AG04450 (cell line): Measurements from ENCODE around the gene PLEKHG4. TPM values are rescaled to one million over a fixed set of nuclear protein-coding genes. Genes with fewer than 3 reads are reported as not detected.

Experiments used
- CTCF ChIA-PET: fragments of 300-600, 350-600 bp; formaldehyde crosslinking; extraction: SDS; loops from one replicate; lab custom pipeline; 2022; ENCODE audit warnings: antibody characterized with exemption, inconsistent platforms; lab: Charles Lee
- POLR2A ChIA-PET: fragments of 350-600 bp; formaldehyde crosslinking; extraction: SDS; loops from one replicate; lab custom pipeline; 2021; ENCODE audit warnings: antibody characterized with exemption, inconsistent platforms; lab: Yijun Ruan, JAX
- DNase-seq: peaks from one replicate; pipeline ENCODE4 v3.0.0-alpha.2; 2011; ENCODE audit warnings: low read depth, low spot score
- H3K27ac ChIP-seq: one replicate; pipeline ENCODE4 v1.5.1; 2012; ENCODE audit warnings: low read depth, low read length, control low read depth
- H3K27me3 ChIP-seq: one replicate; pipeline ENCODE4 v1.6.0; 2012; ENCODE audit warnings: low read length; ENCODE audit not compliant: control insufficient read depth, insufficient read depth
- H3K4me3 ChIP-seq: 2 replicates; pipeline ENCODE4 v1.5.1; 2011; ENCODE audit warnings: mild to moderate bottlenecking, low read depth, low read length, control low read depth
- H3K9me3 ChIP-seq: 2 replicates; pipeline ENCODE4 v1.5.1; 2012; ENCODE audit warnings: low read length; ENCODE audit not compliant: control insufficient read depth, insufficient read depth
- CTCF ChIP-seq: IDR thresholded peaks from 2 replicates; pipeline ENCODE4 v1.5.1; 2011; ENCODE audit warnings: low read depth, low read length, control low read depth, inconsistent platforms
- polyA plus RNA-seq: library from polyadenylated mRNA; depleted of rRNA; stranded (reverse); fragments of >200 nt; gene quantifications from 2 replicates; pipeline ENCODE4 v1.2.3, GENCODE V29; 2011; rRNA removed

The PLEKHG4 gene
- polyA plus RNA-seq, 1 experiment: 17.2 TPM

GRCh38 chr16:67336116-67336515 is 56.8 kb downstream of the PLEKHG4 start:
- POLR2A ChIA-PET: no interaction called here

GRCh38 chr16:67336648-67337047 is 57.3 kb downstream of the PLEKHG4 start:
- CTCF ChIA-PET: interaction anchor here (1.3 kb wide), 1 partner anchor 10 kb away, joined by 5 read pairs; the partner anchor contains the start of genes KCTD19 and LRRC36
- DNase-seq: no peak
- Histone ChIP-seq H3K27me3 (no peaks in the 10 kb centered on the region), H3K9me3 (no peaks in the 10 kb centered on the region; the same call in 1 of the 2 replicates), H3K4me3 (no peak overlapping the region), H3K27ac (no peak overlapping the region)
- TF ChIP-seq CTCF: no peak
- POLR2A ChIA-PET: no interaction called here

More at GRCh38 chr16:67336116-67336515, 56.8 kb downstream of the PLEKHG4 start:
- Histone ChIP-seq H3K9me3 (no peaks in the 10 kb centered on the region; the same call in 1 of the 2 replicates), H3K4me3 (no peak overlapping the region), H3K27me3 (no peaks in the 10 kb centered on the region), H3K27ac (no peak overlapping the region)
- CTCF ChIA-PET: interaction anchor here (1.3 kb wide), 1 partner anchor 9 kb away, joined by 5 read pairs; the partner anchor contains the start of genes KCTD19 and LRRC36
- no peak for TF ChIP-seq CTCF
- DNase-seq: no peak

Other genes with a start within 250 kb of the PLEKHG4 start
- 24.6 and 26.1 TPM in 2 replicates for gene PHAF1, start 169.6 kb upstream of the PLEKHG4 start, polyA plus RNA-seq
- 18.6 and 25.6 TPM in 2 replicates for gene B3GNT9, start 128.5 kb upstream of the PLEKHG4 start, polyA plus RNA-seq
- 9.4 and 10.9 TPM in 2 replicates for gene TRADD, start 119.6 kb upstream of the PLEKHG4 start, polyA plus RNA-seq
- gene FBXL8, start 119.6 kb upstream of the PLEKHG4 start, polyA plus RNA-seq: 2.7 and 3.2 TPM in 2 replicates
- gene HSF4, start 114.8 kb upstream of the PLEKHG4 start, polyA plus RNA-seq: 0.82 and 1.0 TPM in 2 replicates
- 8.2 and 10.7 TPM in 2 replicates for gene NOL3, start 109.0 kb upstream of the PLEKHG4 start, polyA plus RNA-seq
- 13.9 and 18.1 TPM in 2 replicates for gene MATCAP1, start 95.6 kb upstream of the PLEKHG4 start, polyA plus RNA-seq
- not detected in 2 replicates for gene EXOC3L1, start 89.4 kb upstream of the PLEKHG4 start, polyA plus RNA-seq
- gene E2F4, start 87.4 kb upstream of the PLEKHG4 start, polyA plus RNA-seq: 50.0 and 57.9 TPM in 2 replicates
- 0.57 and 0.74 TPM in 2 replicates for gene ELMO3, start 80.4 kb upstream of the PLEKHG4 start, polyA plus RNA-seq
- gene TMEM208, start 52.4 kb upstream of the PLEKHG4 start, polyA plus RNA-seq: 38.5 and 46.8 TPM in 2 replicates
- gene FHOD1, start 32.1 kb upstream of the PLEKHG4 start, polyA plus RNA-seq: 21.2 and 25.4 TPM in 2 replicates
- 2.4 and 3.1 TPM in 2 replicates for gene SLC9A5, start 30.6 kb upstream of the PLEKHG4 start, polyA plus RNA-seq
- 0.21 and 0.25 TPM in 2 replicates for gene KCTD19, start 47.2 kb downstream of the PLEKHG4 start, polyA plus RNA-seq
- gene LRRC36, start 47.3 kb downstream of the PLEKHG4 start, polyA plus RNA-seq: 0.21 and 0.41 TPM in 2 replicates
- 1.5 TPM in 2 replicates for gene TPPP3, start 114.0 kb downstream of the PLEKHG4 start, polyA plus RNA-seq
- 1.9 and 2.7 TPM in 2 replicates for gene ZDHHC1, start 136.9 kb downstream of the PLEKHG4 start, polyA plus RNA-seq
- gene HSD11B2, start 151.6 kb downstream of the PLEKHG4 start, polyA plus RNA-seq: 0.07 TPM in 1 of 2 replicates, not detected in the other
- 101 and 121 TPM in 2 replicates for gene ATP6V0D1, start 201.6 kb downstream of the PLEKHG4 start, polyA plus RNA-seq
- not detected in 2 replicates for gene AGRP, start 204.0 kb downstream of the PLEKHG4 start, polyA plus RNA-seq
- gene RIPOR1, start 249.3 kb downstream of the PLEKHG4 start, polyA plus RNA-seq: 9.9 and 11.5 TPM in 2 replicates